Bronchial epithelial cell (primary cell): Measurements from ENCODE around the gene SERPINE3. TPM values are rescaled to one million over a fixed set of nuclear protein-coding genes. Genes with fewer than 3 reads are reported as not detected.

Experiments used
- DNase-seq: peaks from one replicate; pipeline ENCODE4 v3.0.0-alpha.2; 2010; ENCODE audit warnings: low read depth
- FAIRE-seq: peaks from 2 replicates; lab custom pipeline; 2011; peaks lifted over from hg19 to GRCh38; lab: Jason Lieb, UNC
- H3K27me3 ChIP-seq: 2 replicates; pipeline ENCODE4 v1.5.1; 2011; ENCODE audit warnings: low read length; ENCODE audit not compliant: control insufficient read depth, insufficient read depth
- H3K36me3 ChIP-seq: 2 replicates; pipeline ENCODE4 v1.5.1; 2011; ENCODE audit warnings: low read length; ENCODE audit not compliant: control insufficient read depth, insufficient read depth
- H3K4me3 ChIP-seq: 2 replicates; pipeline ENCODE4 v1.5.1; 2011; ENCODE audit warnings: mild to moderate bottlenecking, low read depth, low read length, control low read depth
- CTCF ChIP-seq: IDR thresholded peaks from 2 replicates; pipeline ENCODE4 v1.5.1; 2011; ENCODE audit warnings: mild to moderate bottlenecking, moderate library complexity, low read length, control low read depth, inconsistent platforms; ENCODE audit not compliant: insufficient read depth, severe bottlenecking
- total RNA-seq: library from RNA; depleted of rRNA; stranded (reverse); fragments of >200 nt; gene quantifications from 2 replicates; pipeline ENCODE4 v1.2.1, GENCODE V29; 2014

Gene SERPINE3
- total RNA-seq, 1 donor from 2014 or later: not detected

- FAIRE-seq (no peak), DNase-seq (no peak)
- TF ChIP-seq CTCF: no peak
- no peaks in the 10 kb centered on the region for H3K27me3 ChIP-seq
- no peak overlapping the region for H3K4me3 ChIP-seq
- no peaks in the 10 kb centered on the region for H3K36me3 ChIP-seq
Measured at GRCh38 chr13:51303882-51304281, 35.6 kb upstream of the SERPINE3 start.

- H3K4me3 ChIP-seq: no peak overlapping the region
- no peak for FAIRE-seq
- DNase-seq: peak; percentile 39
- no peaks in the 10 kb centered on the region for H3K27me3 ChIP-seq
- no peak for TF ChIP-seq CTCF
- H3K36me3 ChIP-seq: no peaks in the 10 kb centered on the region
Measured at GRCh38 chr13:51305271-51305967, 34.1 kb upstream of the SERPINE3 start.

GRCh38 chr13:51308781-51309180, 30.7 kb upstream of the SERPINE3 start:
- H3K36me3 ChIP-seq: no peaks in the 10 kb centered on the region

GRCh38 chr13:51311231-51311630, 28.3 kb upstream of the SERPINE3 start:
- FAIRE-seq (no peak), DNase-seq (no peak)
- TF ChIP-seq CTCF: no peak
- no peaks in the 10 kb centered on the region for H3K36me3 ChIP-seq
- H3K27me3 ChIP-seq: peaks cover 2% of the 10 kb centered on the region
- H3K4me3 ChIP-seq: no peak overlapping the region

More at GRCh38 chr13:51308781-51309180, 30.7 kb upstream of the SERPINE3 start:
- no peak for TF ChIP-seq CTCF
- peaks cover 2% of the 10 kb centered on the region for H3K27me3 ChIP-seq
- H3K4me3 ChIP-seq: no peak overlapping the region
- peak; percentile 18 for FAIRE-seq
- no peak for DNase-seq

- FAIRE-seq (no peak), DNase-seq (no peak)
- H3K36me3 ChIP-seq: no peaks in the 10 kb centered on the region
- no peak overlapping the region for H3K4me3 ChIP-seq
- H3K27me3 ChIP-seq: peaks cover 2% of the 10 kb centered on the region
- TF ChIP-seq CTCF: no peak
Measured at GRCh38 chr13:51311957-51312520, 27.5 kb upstream of the SERPINE3 start.
